NCI-H2196 (cell line): ENCODE results near the gene MYL12A.
A peak's percentile ranks its signal among the peaks of the same experiment; 100 is the strongest.

Experiments used
- DNase-seq: peaks from one replicate; lab custom pipeline; 2025; ENCODE audit not compliant: unreplicated experiment; lab: John Stamatoyannopoulos, UW

The MYL12A gene

GRCh38 chr18:3281456-3282400, 34.1 kb downstream of the MYL12A start:
- DNase-seq = peak; percentile 96

- no peak for DNase-seq
Observed at GRCh38 chr18:3283253-3283863, 35.8 kb downstream of the MYL12A start.

GRCh38 chr18:3283908-3284307, 36.3 kb downstream of the MYL12A start:
- DNase-seq = peak; percentile 41

- DNase-seq = no peak
Observed at GRCh38 chr18:3284501-3284900, 36.9 kb downstream of the MYL12A start.

- no peak for DNase-seq
Observed at GRCh38 chr18:3286159-3286558, 38.6 kb downstream of the MYL12A start.

GRCh38 chr18:3293196-3293951, 45.8 kb downstream of the MYL12A start:
- no peak for DNase-seq

GRCh38 chr18:3294435-3295080, 47.0 kb downstream of the MYL12A start:
- DNase-seq = no peak

GRCh38 chr18:3297025-3297984, 49.7 kb downstream of the MYL12A start:
- DNase-seq = peak; percentile 99

GRCh38 chr18:3304832-3305231, 57.2 kb downstream of the MYL12A start:
- DNase-seq = no peak

- no peak for DNase-seq
Observed at GRCh38 chr18:3305354-3305762, 57.8 kb downstream of the MYL12A start.
